MCF 10A (cell line): ENCODE data around the gene C20orf204. TPM values are rescaled to one million over a fixed set of nuclear protein-coding genes. Genes with fewer than 3 reads are reported as not detected.

Experiments used
- BruUV-seq: library from RNA; stranded (reverse); fragments of 400-500 nt; replicated peaks from 2 replicates; lab custom pipeline; 2021; lab: Mats Ljungman, UMichigan
- CTCF ChIA-PET: fragments of 300-600 bp; sonication (Branson Sonifier 250); formaldehyde crosslinking; extraction: SDS; loops from one replicate; lab custom pipeline; 2021; ENCODE audit warnings: antibody characterized with exemption, inconsistent platforms; lab: Yijun Ruan, JAX
- POLR2A ChIA-PET: fragments of 300-600, 350-650 bp; sonication (Branson Sonifier 250); formaldehyde crosslinking; extraction: SDS; loops from one replicate; lab custom pipeline; 2020; ENCODE audit warnings: antibody characterized with exemption, inconsistent platforms; lab: Yijun Ruan, JAX
- DNase-seq: peaks from one replicate; pipeline ENCODE4 v3.0.0-alpha.2; 2018; ENCODE audit not compliant: unreplicated experiment
- H3K27ac Mint-ChIP-seq: one replicate; pipeline ENCODE4 v1.8.0; 2022; ENCODE audit warnings: mild to moderate bottlenecking, low read depth, mixed read lengths; ENCODE audit not compliant: unreplicated experiment
- H3K27me3 Mint-ChIP-seq: one replicate; pipeline ENCODE4 v1.8.0; 2022; ENCODE audit warnings: mixed read lengths; ENCODE audit not compliant: insufficient read depth, unreplicated experiment
- H3K36me3 Mint-ChIP-seq: one replicate; pipeline ENCODE4 v1.8.0; 2022; ENCODE audit warnings: mild to moderate bottlenecking, moderate library complexity, mixed read lengths; ENCODE audit not compliant: insufficient read depth, unreplicated experiment
- H3K4me1 Mint-ChIP-seq: one replicate; pipeline ENCODE4 v1.8.0; 2022; ENCODE audit warnings: mixed read lengths; ENCODE audit not compliant: insufficient read depth, unreplicated experiment
- H3K4me3 Mint-ChIP-seq: one replicate; pipeline ENCODE4 v1.8.0; 2022; ENCODE audit warnings: mild to moderate bottlenecking, moderate library complexity, mixed read lengths; ENCODE audit not compliant: unreplicated experiment
- H3K9me3 Mint-ChIP-seq: one replicate; pipeline ENCODE4 v1.8.0; 2022; ENCODE audit warnings: mixed read lengths; ENCODE audit not compliant: unreplicated experiment
- CTCF ChIP-seq: fragments of 200-600 bp; IDR thresholded peaks from one replicate; pipeline ENCODE4 v1.8.0; 2022; ENCODE audit warnings: antibody characterized with exemption, mild to moderate bottlenecking; ENCODE audit not compliant: unreplicated experiment
- intact Hi-C: fragments of 100-400 bp; cut with micrococcal nuclease; formaldehyde crosslinking; loops from 2 replicates; pipeline ENCODE4 v1.14.1; 2022
- total RNA-seq: library from RNA; stranded (reverse); gene quantifications from 2 replicates; pipeline ENCODE4 v1.2.3, GENCODE V29; 2022

Gene C20orf204
- total RNA-seq, 1 experiment from 2014 or later, result 1.1 TPM

DNA sequence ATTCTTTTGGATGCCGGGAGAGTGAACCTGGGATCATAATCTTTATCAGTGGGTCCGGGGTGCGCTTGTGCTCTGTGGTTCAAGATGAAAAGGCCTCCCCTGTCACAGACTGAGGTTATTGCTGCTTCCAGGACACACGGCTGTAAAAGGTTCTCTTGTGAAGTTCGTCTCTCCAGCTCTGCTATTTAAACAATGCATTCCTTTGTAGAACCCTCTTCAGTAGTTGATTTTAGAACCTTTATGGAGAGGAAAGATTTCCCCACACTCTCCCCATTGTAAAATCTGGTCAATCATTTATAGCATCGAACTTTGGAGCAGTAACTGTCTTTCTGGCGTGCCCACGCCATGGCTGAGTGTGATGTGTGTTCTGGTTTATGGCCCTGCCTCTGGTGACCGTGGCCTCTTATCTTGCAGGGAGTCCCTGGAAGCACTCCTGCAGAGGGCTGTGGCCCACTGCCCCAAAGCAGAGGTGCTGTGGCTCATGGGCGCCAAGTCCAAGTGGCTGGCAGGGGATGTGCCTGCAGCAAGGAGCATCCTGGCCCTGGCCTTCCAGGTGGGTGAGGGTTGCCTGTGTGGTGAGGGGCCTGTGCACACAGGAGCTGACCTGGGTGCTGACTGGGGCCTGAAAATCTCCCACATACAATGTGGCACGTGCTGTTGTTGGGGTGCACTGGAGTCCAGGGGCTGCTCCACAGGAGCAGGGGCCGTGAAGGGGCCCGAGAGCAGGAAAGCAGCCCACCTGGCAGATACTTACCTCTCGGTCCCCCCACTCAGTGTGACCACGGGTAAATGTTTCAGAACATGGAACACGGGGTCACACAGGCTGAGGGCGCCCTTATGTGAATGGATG lies 11.6 kb upstream of the C20orf204 start:
- no peak overlapping the region for H3K27ac Mint-ChIP-seq
- H3K4me3 Mint-ChIP-seq, result no peak overlapping the region
- CTCF ChIA-PET, result interaction anchor here (0.6 to 1.5 kb wide), 3 partner anchors 14 to 41 kb away, joined by 3 to 10 read pairs (median 3); no protein-coding TSS in a partner anchor
- TF ChIP-seq CTCF, result no peak
- no peaks in the 10 kb centered on the region for H3K9me3 Mint-ChIP-seq
- H3K27me3 Mint-ChIP-seq, result no peaks in the 10 kb centered on the region
- peaks cover 84% of the 10 kb centered on the region for H3K36me3 Mint-ChIP-seq
- no TSS peak for BruUV-seq
- POLR2A ChIA-PET, result interaction anchor here (1.0 kb wide), 1 partner anchor 55 kb away, joined by 4 read pairs; the partner anchor contains the start of genes OPRL1 and RGS19
- intact Hi-C loops, result no loop called here
- no peak for DNase-seq
- H3K4me1 Mint-ChIP-seq, result no peaks in the 10 kb centered on the region

DNA sequence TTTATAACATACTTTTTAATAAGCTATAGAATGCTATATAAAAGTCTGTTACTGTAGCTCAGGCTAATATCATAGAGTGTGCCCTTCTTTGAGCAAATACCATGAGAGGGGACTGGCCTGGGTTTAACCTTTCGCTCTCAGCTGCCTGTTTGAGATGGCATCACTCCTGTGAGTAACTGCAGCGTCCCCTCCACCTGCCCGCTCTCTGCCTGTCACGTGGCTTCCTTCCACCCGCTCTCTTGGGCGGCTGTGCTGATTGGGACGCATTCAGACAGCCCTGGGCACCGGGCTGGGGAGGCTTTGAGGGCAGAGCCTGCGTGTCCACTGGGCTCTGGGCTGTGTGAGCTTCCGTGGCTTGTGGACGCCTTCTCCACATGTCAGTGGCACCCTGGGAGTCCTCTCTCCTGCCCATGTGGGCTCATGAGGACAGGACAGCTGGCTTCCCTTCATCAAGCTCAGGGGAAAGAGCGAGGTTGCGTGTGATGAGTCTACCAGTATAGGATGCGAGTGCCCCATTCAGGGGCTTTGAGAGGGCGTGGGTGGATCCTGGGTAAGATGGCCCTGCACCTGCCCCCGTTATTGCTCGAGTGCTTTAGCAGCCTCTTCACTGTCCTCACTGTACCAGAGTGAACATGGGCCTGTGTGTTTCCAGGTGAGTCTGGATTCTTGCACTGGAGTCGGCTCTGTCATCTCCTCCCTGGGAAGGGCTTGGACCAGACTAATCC lies 10.7 kb upstream of the C20orf204 start:
- BruUV-seq, result no TSS peak
- CTCF ChIA-PET, result interaction anchor here (0.6 to 1.5 kb wide), 3 partner anchors 13 to 529 kb away, joined by 3 to 10 read pairs (median 3); no protein-coding TSS in a partner anchor
- Mint-ChIP-seq H3K27me3 (no peaks in the 10 kb centered on the region), H3K27ac (no peak overlapping the region), H3K9me3 (no peaks in the 10 kb centered on the region), H3K4me1 (no peaks in the 10 kb centered on the region), H3K4me3 (no peak overlapping the region), H3K36me3 (peaks cover 84% of the 10 kb centered on the region)
- POLR2A ChIA-PET, result interaction anchor here (1.0 kb wide), 1 partner anchor 54 kb away, joined by 4 read pairs; the partner anchor contains the start of genes OPRL1 and RGS19
- no peak for DNase-seq
- intact Hi-C loops, result no loop called here
- TF ChIP-seq CTCF, result no peak

DNA sequence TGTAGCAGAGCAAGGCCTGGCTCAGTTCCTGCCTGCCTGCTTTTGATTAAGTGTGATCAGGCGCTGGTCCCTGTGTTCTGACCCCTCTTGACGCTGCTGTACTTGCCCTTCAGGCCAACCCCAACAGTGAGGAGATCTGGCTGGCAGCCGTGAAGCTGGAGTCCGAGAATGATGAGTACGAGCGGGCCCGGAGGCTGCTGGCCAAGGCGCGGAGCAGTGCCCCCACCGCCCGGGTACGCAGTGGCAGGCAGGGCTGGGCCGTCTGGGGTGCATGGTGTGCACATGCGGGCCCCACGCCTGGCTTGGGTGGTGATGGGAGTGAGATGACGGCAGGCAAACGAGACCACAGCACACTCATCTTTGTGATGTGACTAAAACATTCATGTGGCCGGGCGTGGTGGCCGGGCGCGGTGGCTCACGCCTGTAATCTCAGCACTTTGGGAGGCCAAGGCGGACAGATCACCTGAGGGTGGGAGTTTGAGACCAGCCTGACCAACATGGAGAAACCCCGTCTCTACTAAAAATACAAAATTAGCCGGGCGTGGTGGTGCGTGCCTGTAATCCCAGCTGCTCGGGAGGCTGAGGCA lies 10.1 kb upstream of the C20orf204 start:
- no peak overlapping the region for H3K27ac Mint-ChIP-seq
- H3K4me3 Mint-ChIP-seq, result no peak overlapping the region
- BruUV-seq, result no TSS peak
- ChIA-PET POLR2A (no interaction called here), CTCF (no interaction called here)
- no peak for TF ChIP-seq CTCF
- no peaks in the 10 kb centered on the region for H3K27me3 Mint-ChIP-seq
- H3K9me3 Mint-ChIP-seq, result no peaks in the 10 kb centered on the region
- H3K4me1 Mint-ChIP-seq, result no peaks in the 10 kb centered on the region
- intact Hi-C loops, result no loop called here
- H3K36me3 Mint-ChIP-seq, result peaks cover 86% of the 10 kb centered on the region
- DNase-seq, result no peak
